Measurements from ENCODE around the gene RPP38.

RPP38 gene

GRCh38 chr10:15084502-15084922 is 12.6 kb upstream of the RPP38 start:
- TF ChIP-seq POLR2AphosphoS5 (IDR thresholded peaks at IDR 0.05; ENCODE audit: low read depth, low read length) (peak; percentile 22; the same call in 1 of the 2 replicates), REST (IDR thresholded peaks at IDR 0.05; ENCODE audit: insufficient read depth in 1 of 2, low read depth in 2 of 2, low read length in 2 of 2) (no peak)

DNA sequence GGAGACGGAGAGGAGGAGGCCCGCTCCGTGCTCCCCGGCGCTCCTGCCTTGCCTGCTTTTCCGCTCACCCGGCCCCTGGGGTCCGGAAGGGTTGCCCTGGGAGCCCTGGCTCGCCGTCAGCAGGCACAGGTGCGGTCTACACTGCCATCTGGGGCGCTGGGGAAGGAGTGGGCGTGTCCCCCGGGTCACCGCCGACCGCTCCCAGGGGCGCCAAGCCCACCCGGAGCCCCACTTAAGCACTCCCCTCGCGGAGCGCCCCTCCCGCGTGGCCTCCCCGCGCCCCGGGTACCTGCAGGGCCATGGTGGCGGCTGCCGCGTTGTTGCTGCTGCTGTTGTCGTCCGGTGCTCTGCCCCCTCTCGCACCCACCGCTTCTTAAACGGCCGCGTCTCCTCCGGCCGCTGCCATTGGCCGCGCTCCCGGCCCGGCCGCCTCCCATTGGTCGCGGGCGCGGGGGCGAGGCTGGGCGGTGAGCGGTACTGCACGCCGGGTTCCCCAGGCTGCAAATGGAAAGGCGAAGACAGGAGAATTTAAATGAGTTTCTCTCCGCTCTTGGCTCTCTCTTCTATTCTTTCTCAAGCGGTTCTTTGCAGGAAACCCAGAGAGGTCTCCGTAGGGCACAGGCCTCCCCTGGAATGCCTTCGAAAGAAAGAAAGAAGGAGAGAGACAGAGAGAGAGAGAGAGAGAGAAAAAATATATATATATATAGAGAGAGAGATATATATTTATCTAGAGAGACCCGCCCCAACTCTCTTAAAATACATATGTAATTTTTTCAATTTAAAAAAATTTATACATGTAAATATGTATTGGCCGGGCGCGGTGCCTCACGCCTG is 8.5 kb upstream of the RPP38 start, which contains the start of gene ACBD7:
ACBD7 (minus strand) TSS at position 349 of the 834 bp plus-strand sequence; CDS start at position 301, 48 bp downstream.
- TF ChIP-seq SIN3A (IDR thresholded peaks at IDR 0.05; ENCODE audit: borderline replicate concordance, insufficient read depth, low read length) (peak; percentile 57; the same call in 1 of the 2 replicates), POLR2AphosphoS5 (IDR thresholded peaks at IDR 0.05; ENCODE audit: low read depth, low read length) (no peak)

DNA sequence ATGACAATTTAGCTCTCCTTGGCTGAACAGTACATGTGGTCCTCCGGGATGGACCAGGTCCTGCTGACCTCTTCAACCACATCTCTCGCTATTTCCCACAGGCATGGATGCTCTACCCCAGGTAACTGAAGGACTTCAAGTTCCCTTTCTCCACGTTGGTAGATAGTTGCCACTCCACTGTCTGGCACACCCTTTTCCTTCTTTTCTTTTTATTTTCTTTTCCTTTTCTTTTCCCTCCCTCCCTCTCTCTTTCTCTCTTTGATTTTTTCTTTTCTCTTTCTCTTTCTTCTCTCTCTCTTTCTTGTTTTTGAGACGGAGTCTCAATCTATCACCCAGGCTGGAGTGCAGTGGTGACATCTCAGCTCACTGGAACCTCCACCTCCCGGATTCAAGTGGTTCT is 5.7 kb upstream of the RPP38 start:
- TF ChIP-seq REST (IDR thresholded peaks at IDR 0.05; ENCODE audit: insufficient read depth in 1 of 2, low read depth in 2 of 2, low read length in 2 of 2) (no peak), POLR2AphosphoS5 (IDR thresholded peaks at IDR 0.05; ENCODE audit: low read depth, low read length) (no peak), FOXP2 (optimal IDR thresholded peaks at IDR 0.05; ENCODE audit: borderline replicate concordance, extremely low read depth, extremely low read length, insufficient read depth) (no peak), SIN3A (IDR thresholded peaks at IDR 0.05; ENCODE audit: borderline replicate concordance, insufficient read depth, low read length) (no peak), TAF1 (IDR thresholded peaks at IDR 0.05; ENCODE audit: borderline replicate concordance, insufficient read depth, low read length) (no peak)

DNA sequence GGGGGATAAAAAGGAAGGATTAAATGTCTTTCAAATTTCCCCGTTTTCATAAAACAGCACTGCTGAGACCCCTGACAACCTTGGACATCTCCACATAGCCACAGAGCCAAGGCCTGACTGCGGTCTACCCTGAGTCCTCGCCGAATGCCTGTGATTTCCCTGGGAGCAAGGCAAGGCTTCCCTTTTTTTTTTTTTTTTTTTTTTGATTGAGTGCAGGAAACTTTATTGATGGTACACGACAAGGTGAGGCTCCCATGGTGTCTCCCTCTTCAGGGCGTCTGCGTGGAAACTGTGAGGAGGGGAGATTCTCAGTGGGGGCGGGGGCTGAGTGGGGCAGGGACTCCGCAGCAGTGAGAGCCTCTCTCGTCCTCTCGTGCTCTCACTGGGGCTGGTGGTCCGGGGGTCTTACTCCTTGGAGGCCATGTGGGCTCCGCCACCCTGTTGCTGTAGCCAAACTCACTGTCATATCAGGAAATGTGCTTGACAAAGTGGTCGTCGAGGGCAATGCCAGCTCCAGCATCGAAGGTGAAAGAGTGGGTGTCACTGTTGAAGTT is 4.2 kb upstream of the RPP38 start:
- TF ChIP-seq TAF1 (IDR thresholded peaks at IDR 0.05; ENCODE audit: borderline replicate concordance, insufficient read depth, low read length) = no peak

DNA sequence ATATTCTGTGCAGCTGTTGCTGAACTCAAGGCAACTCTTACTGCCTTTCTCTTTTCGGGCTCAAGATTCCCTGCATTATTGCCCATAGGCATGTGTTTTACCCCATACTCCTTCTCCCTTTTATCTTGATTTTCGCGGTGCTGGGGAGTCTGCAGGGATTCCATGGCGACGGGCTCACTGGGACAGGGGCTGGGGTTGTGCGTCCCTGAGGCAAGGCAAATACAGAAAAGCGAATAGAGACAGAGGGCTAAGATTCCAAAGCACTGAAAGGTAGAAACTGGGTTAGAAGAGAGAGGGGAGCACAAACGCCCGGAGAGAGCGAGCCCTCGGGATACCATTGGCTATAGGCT is 519 bp upstream of the RPP38 start:
- TF ChIP-seq POLR2AphosphoS5 (IDR thresholded peaks at IDR 0.05; ENCODE audit: low read depth, low read length) (no peak), TAF1 (IDR thresholded peaks at IDR 0.05; ENCODE audit: borderline replicate concordance, insufficient read depth, low read length) (no peak)

DNA sequence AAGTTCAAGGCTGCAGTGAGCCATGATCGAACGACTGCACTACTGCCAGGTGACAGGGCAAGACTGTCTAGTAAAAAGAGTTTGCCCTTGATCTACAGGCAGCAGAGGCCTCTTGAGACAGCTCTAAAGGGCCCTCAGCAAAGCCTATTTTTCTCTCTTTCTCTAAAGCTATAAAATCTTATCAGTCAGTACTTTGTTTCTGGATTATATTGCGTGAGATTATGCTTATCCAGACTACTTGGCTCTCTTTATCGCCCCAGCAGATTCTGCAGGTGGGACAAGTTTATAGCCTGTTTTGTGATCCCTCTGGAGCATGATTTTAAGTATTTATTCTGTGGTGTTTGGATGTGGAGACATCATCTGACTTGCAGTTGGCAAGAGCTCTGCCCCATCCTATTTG is 2.7 kb downstream of the RPP38 start:
- no peak for TF ChIP-seq SIN3A (IDR thresholded peaks at IDR 0.05; ENCODE audit: borderline replicate concordance, insufficient read depth, low read length)
- no peak for TF ChIP-seq TAF1 (IDR thresholded peaks at IDR 0.05; ENCODE audit: borderline replicate concordance, insufficient read depth, low read length)
- TF ChIP-seq POLR2AphosphoS5 (IDR thresholded peaks at IDR 0.05; ENCODE audit: low read depth, low read length) = no peak; the same call in 1 of the 2 replicates
- TF ChIP-seq REST (IDR thresholded peaks at IDR 0.05; ENCODE audit: insufficient read depth in 1 of 2, low read depth in 2 of 2, low read length in 2 of 2) = no peak
- no peak for TF ChIP-seq FOXP2 (optimal IDR thresholded peaks at IDR 0.05; ENCODE audit: borderline replicate concordance, extremely low read depth, extremely low read length, insufficient read depth)

GRCh38 chr10:15103513-15103912 is 6.4 kb downstream of the RPP38 start:
- TF ChIP-seq POLR2AphosphoS5 (IDR thresholded peaks at IDR 0.05; ENCODE audit: low read depth, low read length) (no peak), SIN3A (IDR thresholded peaks at IDR 0.05; ENCODE audit: borderline replicate concordance, insufficient read depth, low read length) (no peak), FOXP2 (optimal IDR thresholded peaks at IDR 0.05; ENCODE audit: borderline replicate concordance, extremely low read depth, extremely low read length, insufficient read depth) (no peak), TAF1 (IDR thresholded peaks at IDR 0.05; ENCODE audit: borderline replicate concordance, insufficient read depth, low read length) (no peak), REST (IDR thresholded peaks at IDR 0.05; ENCODE audit: insufficient read depth in 1 of 2, low read depth in 2 of 2, low read length in 2 of 2) (no peak)

Measured in PFSK-1 (cell line).